GM21825 (cell line): ENCODE measurements around the gene ZBTB7B.
A peak's percentile ranks its signal among the peaks of the same experiment; 100 is the strongest.
"Not testable (repeated sequence)": the region's sequence is repeated elsewhere in the genome, so short reads cannot be mapped to it uniquely, and the experiment has no call there.

Source experiments
- ATAC-seq: cut with Tn5 transposase; IDR thresholded peaks from one replicate; pipeline ENCODE4 v1.9.1; 2021; ENCODE audit warnings: mild to moderate bottlenecking, moderate library complexity; ENCODE audit not compliant: unreplicated experiment

ZBTB7B gene

DNA sequence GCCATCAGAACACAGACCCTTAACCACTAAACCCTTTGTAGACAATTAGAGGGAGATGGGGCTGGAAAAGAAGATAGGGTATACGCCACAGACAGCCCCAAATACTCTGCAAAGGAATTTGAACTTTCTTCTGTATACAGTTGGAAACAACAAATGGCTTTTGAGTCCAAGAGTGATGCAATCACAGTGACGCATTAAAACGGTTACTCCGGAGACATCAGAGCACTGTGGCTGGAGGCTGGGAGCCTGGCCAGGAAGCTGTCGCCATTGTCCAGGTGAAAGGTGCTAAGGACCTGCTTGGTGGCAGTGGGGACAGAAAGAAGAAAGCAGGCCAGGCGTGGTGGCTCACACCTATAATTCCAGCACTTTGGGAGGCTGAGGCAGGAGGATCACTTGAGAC lies 15.3 kb upstream of the ZBTB7B start:
- ATAC-seq: no peak

DNA sequence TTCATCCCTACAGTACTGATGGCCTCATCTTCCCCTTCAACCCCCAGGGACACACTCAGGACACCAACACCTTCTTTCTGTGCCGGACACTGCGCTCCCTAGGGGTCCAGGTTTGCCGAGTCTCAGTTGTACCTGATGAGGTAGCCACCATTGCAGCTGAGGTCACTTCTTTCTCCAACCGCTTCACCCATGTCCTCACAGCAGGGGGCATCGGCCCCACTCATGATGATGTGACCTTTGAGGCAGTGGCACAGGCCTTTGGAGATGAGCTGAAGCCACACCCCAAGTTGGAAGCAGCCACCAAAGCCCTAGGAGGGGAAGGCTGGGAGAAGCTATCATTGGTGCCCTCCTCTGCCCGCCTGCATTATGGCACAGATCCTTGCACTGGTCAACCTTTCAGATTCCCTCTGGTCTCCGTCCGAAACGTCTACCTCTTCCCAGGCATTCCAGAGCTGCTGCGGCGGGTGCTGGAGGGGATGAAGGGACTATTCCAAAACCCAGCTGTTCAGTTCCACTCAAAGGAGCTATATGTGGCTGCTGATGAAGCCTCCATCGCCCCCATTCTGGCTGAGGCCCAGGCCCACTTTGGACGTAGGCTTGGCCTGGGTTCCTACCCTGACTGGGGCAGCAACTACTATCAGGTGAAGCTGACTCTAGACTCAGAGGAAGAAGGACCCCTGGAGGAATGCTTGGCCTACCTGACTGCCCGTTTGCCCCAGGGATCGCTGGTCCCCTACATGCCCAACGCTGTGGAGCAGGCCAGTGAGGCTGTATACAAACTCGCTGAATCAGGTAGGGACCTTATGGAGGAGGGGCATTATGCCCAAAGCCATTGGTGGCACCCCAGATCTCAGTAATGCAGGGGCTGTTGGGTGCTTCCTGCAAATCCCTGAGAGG lies 14.3 kb upstream of the ZBTB7B start:
- ATAC-seq: no peak

DNA sequence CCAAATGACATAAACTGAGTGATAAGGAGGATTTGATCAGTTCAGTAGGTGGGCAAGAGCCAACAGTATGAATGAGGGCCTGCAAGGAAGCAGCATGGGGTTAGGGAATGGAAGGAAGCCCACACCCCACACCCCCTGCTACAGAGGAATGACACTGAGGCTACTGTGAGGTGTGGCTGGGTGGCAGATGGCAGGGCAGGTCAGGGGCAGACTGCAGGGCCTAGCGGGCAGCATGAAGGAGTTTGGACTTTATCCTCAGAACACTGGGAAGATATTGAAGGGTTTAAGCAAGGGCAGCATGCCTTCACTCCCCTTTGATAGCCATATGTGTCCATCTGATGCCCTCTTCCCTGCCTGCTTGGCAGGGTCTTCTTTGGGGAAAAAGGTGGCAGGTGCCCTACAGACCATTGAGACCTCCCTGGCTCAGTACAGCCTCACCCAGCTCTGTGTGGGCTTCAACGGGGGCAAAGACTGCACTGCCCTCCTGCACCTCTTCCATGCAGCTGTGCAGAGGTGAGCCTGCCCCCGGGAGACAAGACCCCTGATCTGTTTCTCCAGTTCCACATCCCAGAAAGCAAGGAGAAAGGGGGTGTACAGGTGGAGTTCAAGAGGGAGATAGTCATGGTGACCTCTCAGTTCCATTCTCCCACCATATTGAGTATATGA lies 13.3 kb upstream of the ZBTB7B start:
- ATAC-seq: no peak

DNA sequence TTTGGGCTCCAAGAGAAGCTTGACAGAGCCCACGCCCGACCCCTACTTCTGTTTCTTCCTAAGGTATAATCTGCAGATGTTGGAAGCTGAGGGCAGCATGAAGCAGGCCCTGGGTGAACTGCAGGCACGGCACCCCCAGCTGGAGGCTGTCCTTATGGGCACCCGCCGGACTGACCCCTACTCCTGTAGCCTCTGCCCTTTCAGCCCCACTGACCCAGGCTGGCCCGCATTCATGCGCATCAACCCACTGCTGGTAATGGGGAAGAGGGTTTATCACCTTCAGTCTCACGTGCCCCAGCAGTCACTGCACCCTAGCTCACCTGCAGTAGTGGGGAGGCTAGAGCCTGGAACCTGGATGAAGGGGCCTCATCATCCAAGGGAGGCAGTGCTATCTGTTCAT lies 12.3 kb upstream of the ZBTB7B start:
- no peak for ATAC-seq

DNA sequence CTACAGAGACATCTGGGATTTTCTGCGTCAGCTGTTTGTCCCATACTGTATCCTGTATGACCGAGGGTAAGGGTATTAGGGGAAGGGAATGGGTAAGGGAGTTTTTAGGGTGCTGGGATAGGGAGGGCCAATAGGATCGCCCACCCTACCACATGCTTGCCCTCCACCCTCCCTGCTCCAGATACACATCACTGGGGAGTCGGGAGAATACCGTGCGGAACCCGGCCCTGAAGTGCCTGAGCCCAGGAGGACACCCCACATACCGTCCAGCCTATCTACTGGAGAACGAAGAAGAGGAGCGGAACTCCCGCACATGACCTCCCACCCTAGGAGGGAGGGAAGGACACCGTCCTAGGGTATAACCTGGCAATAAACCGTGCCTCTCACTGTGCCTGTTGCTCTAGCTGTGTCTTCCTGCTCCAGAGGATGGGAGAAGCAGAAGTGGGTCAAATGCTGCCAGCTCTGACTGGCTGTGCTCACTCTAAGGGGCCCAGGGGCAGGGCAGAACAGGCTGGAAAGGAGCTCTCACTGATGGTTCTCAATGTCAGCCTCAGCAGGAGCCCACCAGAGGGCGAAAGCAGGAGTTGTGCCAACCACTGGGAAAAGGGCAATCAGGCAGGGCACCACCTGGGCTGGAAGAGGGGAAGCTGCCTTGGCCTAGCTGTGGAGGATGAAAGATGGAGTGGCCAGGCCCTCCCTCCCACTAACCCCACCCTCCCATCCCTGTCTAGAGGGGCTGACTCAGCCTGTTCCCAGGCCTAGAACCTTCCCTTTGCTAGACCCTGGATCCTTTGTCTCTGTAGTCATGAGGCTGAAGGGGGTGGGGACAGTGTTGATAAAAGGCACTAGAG lies 9.7 kb upstream of the ZBTB7B start:
- ATAC-seq: no peak

DNA sequence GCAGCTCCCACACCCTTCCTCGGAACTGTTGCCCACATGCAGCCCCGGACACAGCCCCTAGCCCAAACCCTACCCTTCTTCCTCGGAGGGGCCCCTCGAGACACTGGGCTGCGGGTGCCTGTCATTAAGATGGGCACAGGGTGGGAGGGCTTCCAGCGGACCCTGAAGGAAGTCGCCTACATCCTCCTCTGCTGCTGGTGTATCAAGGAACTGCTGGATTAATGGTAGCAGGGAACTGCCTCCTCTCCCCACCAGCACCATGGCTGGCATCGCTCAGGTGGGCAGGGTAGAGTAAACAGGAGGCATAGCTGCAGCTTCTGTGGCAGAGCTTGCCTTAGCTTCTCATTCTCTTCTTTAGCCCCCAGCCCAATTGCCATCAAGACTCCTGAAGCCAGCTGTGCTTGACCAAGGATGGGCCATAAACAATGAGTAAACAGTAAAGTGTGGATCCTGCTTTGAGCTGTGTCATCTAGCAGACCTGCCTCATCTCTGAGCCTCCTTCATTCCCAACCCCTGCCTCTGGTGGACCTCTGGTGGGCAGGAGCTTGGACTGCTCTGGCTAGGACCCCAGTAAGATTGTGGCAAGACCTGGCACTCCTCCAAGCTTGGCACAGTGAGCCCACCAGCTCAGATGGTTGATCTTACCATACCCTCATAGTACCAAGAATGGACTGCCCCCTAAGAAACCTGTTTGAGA lies 8.9 kb upstream of the ZBTB7B start, which contains the start of gene LENEP:
LENEP (plus strand) TSS at position 15 of the 697 bp plus-strand sequence; CDS start at position 37, 22 bp downstream.
- ATAC-seq: no peak

DNA sequence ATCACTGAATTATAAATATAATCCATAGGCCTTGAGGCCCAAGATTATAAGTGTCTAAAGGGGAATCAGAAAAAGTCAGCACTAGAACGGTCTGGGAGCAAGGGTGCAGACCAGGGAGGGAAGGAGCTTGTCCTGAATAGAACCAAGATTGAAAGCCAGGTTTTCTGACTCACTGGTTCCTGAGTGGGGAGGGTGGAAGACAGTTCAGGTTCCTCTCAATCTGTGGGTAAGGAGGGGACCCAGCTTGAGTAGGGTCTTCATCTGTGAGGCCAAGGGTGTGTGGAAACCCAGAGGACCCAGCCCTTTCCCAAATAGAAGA lies 8.4 kb upstream of the ZBTB7B start:
- no peak for ATAC-seq

DNA sequence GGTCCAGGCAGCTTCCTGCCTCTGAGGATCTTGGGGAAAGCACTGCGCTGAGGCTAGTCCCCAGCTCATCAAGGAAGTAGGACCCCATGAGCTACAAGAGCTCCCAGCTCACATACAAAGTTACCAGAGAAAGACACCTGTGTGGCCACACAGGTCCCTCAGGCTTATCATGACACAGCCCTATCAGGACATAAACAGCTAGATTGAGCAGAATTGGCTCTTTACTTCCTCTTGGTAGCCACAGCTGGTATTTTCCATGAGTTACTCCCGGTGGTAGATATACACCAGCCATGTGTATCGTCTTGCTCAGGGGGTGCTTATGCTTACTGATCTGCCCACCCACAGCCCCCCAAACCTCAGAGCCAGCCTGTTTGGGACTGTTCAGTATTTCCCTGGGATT lies 8.0 kb upstream of the ZBTB7B start:
- no peak for ATAC-seq

DNA sequence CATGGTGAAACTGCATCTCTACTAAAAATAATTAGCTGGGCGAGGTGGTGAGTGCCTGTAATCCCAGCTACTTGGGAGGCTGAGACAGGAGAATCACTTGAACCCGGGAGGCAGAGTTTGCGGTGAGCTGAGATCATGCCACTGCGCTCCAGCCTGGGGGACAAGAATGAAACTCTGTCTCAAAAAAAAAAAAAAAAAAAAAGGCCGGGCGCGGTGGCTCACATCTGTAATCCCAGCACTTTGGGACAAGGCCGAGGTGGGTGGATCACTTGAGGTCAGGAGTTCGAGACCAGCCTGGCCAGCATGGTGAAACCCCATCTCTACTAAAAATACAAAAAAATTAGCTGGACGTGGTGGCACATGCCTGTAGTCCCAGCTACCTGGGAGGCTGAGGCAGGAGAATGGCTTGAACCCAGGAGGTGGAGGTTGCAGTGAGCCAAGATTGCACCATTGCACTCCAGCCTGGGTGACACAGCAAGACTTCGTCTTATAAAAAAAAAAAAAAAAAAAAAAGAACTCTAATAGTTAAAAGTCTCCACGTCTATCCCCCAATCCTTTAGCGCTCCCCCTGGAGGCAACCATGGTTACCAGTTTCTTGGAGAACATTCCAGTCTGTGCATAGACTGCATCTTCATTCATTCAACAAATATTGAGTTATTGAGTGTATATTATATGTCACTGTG lies 7.2 kb upstream of the ZBTB7B start:
- ATAC-seq: not testable (repeated sequence)

DNA sequence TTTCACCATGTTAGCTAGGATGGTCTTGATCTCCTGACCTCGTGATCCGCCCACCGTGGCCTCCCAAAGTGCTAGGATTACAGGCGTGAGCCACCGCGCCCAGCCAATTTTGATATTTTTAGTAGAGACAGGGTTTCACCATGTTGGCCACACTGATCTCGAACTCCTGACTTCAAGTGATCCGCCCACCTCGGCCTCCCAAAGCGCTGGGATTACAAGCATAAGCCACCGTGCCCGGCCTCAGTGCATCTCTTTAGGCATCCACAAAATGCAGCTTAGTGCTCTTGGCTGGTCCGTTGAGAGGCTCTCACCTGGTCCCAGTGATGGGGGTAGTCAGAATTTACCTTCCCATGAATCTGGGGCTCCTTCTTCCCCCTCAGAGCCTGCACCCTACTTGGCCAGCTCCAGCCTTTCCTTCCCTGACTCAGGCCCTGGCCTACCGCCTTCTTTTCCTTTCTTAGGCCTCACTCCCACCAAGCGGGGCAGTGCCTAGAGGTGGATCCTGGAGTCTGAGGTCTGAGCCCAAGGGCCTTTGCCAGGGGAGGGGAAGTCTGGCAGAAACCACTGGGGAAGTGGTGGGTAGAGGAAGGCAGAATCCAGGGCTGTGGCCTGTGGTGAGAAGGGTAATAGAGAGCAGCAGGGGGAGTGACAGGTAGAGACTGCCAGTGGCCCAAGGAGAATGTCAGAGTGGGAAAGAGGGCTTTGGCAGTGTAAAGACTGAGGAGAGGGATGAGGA lies 5.5 kb upstream of the ZBTB7B start:
- no peak for ATAC-seq

DNA sequence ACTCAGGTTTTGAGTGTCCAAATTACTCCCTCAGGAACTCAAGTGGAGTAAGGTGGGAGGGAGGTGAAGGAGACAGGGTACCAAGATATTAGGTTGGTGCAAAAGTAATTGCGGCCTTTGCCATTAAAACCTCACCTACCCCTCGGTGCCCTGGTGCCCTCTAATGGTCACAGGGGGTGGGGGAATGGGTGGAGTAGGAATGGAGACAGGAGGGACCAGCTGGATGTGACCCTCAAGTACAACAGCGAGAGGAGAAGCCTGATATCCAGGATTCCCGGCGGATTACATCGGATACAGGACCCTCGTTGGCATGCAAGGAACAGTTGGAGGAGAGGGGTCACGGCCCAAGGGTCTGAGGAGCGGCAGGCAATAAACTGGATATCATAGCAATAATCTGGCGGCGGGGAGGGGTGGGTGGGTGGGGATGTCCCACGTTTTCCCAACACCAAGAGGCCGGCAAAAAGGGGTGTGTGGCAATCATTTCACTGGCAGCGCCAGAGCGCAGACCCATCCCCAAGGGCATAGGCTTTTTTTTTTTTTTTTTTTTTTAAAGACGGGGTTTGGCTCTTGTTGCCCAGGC lies 4.3 kb upstream of the ZBTB7B start:
- no peak for ATAC-seq

DNA sequence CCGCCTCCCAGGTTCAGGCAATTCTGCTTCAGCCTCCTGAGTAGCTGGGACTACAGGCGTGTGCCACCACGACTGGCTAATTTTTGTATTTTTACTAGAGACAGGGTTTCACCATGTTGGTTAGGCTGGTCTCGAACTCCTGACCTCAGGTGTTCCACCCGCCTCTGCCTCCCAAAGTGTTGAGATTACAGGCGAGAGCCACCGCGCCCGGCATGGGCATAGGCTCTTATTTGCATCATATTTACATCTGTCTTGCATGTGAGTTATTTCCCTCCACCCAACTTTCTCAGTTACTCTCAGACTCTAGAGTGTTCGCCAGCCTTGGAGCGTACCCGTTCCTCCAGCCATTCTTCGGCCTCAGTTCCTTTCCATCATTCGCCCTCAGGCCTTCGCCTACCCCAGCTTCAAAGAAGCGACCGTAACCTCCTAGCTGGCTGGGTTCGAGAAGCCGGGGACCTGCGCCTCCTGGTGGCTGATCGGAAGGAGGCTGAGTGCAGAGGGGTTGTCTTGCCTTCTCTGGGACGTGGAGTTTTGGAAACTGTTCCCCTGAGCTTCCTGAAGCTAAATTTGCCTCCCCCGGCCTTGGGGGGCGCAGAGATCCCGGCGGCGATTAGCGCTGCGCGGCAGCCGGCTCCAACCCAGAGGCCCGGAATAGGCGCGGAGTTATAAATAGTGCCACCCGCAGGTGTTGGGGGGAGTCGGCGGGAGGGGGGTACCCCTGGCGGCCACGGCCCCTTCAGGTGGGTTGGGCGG lies 3.6 kb upstream of the ZBTB7B start:
- ATAC-seq: no peak

DNA sequence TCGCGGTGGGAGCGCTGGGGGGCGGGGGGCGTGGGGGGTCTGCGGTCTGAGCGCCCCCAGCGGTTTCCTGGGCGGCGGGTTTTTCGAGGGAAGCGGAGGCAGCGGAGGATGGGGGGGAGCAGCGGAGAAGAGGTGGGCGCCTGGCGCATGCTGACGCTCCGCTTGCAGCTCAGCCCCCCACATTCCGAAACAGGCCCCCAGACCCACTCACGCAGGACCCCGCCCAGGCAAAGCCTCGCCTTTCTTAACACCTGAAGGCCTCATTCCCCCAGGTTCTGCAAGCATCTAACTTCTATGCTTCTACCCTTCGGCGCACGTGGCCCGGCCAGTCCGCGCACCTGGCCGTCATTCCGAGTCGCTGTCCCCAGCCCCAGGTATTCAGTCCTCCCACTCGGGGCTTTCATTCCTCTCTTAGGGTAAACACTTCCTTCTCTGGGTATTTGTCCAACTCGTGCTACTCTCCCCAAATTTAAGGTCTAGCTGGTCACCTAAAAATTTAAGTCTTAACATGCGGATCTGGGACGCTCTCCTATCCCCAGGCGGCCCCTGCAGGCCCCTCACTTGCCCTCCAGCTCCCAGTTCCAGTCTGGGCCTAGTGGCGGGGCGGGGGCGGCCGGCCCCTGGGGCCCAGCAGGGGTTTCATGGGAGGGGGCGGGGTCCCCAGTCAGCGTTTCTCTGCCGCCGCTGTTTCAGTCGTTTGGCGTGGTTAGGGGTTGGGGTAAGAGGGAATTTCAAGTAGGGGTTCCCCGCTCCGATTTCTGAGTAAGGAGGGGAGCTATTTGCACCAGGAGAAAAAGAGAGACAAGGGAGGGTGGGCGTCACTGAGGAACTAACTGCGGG lies 2.8 kb upstream of the ZBTB7B start:
- no peak for ATAC-seq

DNA sequence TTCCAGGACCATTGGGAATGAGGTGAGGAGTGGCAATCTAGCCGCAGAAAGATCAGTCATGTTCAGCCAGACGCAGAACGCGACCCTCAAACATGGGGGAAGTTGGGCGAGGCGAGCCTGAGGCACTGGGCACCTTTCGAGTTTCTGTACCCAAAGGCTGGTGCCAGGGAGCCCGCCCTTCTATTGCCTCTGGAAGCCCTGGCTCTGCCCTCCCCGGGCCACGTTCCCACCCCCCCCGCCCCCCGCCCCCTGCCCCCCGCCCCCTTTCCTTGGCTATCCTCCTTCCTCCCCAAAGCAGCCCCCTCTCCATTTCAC lies 2.2 kb upstream of the ZBTB7B start:
- no peak for ATAC-seq

DNA sequence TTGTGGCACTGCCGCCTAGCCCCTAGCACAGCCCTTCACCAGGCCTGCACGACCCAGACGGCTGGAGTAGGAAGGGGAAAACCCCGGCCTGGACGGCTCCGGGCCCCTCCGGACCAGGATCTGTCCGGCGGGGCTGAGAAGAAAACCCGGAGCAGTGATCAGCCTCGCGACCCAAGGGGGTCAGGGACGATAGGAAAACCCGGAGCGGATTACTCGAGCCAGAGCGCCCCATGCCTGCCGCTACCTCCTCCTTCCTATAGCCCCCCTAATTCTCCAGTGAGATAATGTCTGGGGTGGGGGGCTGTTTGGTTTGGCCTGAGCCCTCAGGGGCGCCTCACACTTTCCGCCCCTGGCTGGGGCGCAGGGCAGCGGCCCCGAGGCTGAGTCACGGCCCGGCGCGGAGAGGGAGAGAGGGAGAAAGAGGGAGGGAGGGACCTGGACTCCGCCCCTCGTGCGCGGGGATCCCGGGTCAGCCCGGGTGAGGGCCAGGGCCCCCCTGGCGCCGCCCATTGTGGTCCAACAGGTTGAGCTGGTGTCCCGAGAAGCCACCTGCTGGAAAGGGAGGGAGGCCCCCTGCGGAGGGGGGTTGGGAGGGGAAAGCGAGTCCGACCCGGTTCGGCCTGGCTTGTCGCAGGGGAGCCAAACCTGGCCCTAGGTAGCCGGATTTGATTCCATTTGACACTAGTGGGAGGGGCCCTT lies 1.7 kb upstream of the ZBTB7B start:
- ATAC-seq: peak; percentile 35

DNA sequence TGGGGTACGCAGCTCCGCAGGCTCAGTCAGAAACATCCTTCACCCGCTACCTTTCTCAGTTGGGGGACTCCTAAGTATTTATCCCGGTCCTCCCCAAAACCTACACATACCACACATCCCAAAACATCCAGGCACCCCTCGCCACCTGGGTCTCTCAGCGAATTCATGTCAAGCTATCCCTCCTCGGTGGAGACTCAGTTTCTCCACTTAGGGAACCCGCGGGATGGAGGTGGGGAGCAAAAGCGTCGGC lies 1.3 kb upstream of the ZBTB7B start:
- no peak for ATAC-seq

DNA sequence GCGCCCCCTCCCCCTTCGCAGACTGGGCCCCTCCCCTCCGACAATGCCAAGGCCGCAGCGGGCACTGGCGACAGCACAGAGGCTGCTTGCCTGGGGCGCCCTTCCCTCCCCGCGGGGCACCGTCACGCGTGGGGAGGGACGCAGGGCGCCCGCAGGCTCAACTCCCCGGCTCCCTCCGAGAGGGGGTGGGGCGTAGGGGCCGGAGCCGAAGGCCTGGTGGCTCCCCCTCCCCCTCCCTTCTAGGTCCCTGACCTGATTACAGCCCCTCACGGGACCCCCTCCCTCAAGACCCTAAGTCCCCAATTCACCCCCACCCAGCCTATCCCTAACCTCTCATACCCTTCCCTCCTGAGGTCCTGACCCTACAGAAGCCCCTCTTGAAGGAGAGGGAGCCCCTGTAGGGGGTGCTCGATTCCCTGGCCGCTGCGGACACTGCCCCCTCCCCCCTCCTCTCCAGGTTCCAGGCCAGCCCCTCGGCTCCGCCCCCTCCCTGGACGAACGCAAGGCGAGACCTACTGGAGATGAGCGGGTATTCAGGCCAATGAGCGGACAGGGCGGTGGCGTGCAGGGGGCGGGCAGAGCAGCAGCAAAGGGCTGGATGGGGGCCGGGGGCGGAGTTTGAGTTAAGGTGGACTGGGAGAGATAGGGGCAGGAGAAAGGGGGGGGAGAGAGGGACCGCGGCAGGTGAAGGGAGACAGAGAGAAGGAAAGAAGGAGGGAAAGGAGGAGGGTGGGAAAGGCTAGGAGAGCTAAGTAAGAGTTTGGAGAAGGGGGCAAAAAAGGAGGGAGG lies 733 bp upstream of the ZBTB7B start:
- ATAC-seq: peak; percentile 46
